ENCODE results near the gene ETNK1. TPM values are rescaled to one million over a fixed set of nuclear protein-coding genes. Genes with fewer than 3 reads are reported as not detected.
"Not testable (repeated sequence)": the region's sequence is repeated elsewhere in the genome, so short reads cannot be mapped to it uniquely, and the experiment has no call there.

The ETNK1 gene
- total RNA-seq, 1 donor from 2014 or later, result 105 TPM

DNA sequence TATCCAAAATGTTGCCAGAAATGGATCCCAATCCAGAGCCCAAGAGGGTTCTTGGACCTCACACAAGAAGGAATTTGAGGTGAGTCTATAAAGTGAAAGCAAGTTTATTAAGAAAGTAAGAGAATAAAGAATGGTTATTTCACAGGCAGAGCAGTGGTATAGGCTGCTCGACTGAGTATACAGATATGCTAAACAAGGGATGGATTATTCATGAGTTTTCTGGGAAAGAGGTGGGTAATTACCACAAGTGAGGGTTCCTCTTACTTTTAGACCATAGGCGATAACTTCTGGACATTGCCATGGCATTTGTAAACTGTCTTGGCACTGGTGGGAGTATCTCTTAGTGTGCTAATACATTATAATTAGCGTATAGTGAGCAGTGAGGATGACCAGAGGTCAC is 73.6 kb downstream of the ETNK1 start:
- Mint-ChIP-seq H3K4me3 (no peak overlapping the region), H3K4me1 (peaks cover 2% of the 10 kb centered on the region), H3K9me3 (peaks cover 23% of the 10 kb centered on the region), H3K27me3 (ENCODE audit: low read depth) (no peaks in the 10 kb centered on the region), H3K27ac (no peak overlapping the region), H3K36me3 (peaks cover 7% of the 10 kb centered on the region)
- no peak for DNase-seq (ENCODE audit: low spot score in 2 of 2, unreplicated experiment in 2 of 2)
- TF ChIP-seq, protein P1, sequence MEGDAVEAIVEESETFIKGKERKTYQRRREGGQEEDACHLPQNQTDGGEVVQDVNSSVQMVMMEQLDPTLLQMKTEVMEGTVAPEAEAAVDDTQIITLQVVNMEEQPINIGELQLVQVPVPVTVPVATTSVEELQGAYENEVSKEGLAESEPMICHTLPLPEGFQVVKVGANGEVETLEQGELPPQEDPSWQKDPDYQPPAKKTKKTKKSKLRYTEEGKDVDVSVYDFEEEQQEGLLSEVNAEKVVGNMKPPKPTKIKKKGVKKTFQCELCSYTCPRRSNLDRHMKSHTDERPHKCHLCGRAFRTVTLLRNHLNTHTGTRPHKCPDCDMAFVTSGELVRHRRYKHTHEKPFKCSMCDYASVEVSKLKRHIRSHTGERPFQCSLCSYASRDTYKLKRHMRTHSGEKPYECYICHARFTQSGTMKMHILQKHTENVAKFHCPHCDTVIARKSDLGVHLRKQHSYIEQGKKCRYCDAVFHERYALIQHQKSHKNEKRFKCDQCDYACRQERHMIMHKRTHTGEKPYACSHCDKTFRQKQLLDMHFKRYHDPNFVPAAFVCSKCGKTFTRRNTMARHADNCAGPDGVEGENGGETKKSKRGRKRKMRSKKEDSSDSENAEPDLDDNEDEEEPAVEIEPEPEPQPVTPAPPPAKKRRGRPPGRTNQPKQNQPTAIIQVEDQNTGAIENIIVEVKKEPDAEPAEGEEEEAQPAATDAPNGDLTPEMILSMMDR (IDR thresholded peaks at IDR 0.05; ENCODE audit: unreplicated experiment), result no peak

DNA sequence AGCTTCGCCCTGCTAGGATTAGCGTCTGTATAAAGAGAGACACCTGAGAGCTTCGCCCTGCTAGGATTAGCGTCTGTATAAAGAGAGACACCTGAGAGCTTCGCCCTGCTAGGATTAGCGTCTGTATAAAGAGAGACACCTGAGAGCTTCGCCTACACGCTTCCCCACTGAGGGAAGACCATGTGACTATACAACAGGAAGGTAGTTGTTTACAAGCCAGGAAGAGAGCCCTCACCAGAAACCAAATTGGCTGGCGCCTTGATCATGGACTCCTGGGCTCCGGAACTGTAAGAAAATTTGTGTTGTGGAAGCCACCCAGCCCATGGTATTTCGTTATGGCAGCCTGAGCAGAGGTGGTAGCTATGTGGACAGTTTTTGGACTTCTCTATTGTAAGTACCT is 74.7 kb downstream of the ETNK1 start:
- H3K27ac Mint-ChIP-seq; H3K4me1 Mint-ChIP-seq; DNase-seq (ENCODE audit: low spot score in 2 of 2, unreplicated experiment in 2 of 2); H3K4me3 Mint-ChIP-seq; H3K36me3 Mint-ChIP-seq; H3K27me3 Mint-ChIP-seq (ENCODE audit: low read depth): not testable (repeated sequence)
- peaks cover 18% of the 10 kb centered on the region for H3K9me3 Mint-ChIP-seq

DNA sequence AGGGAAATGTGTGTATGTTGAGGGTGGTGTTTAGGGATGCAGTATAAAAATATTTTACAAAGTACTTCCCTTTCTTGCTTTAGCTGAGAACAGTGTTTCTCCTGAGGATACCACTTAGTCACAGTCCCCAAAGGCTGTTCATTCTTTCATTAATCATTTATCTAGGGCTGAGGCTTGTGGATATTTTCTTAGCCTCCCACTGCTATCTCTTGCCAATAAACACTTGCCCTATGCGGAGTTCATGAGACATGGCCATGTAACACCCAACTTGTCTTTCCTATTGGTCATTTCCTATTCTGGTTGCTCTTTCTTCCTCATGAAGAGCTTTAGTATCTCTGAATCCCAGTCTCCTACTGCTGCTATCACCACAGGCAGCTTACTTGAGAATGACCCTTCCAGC is 75.1 kb downstream of the ETNK1 start:
- H3K4me1 Mint-ChIP-seq, result peaks cover 2% of the 10 kb centered on the region
- TF ChIP-seq, protein P1 (IDR thresholded peaks at IDR 0.05; ENCODE audit: unreplicated experiment), result no peak
- DNase-seq (ENCODE audit: low spot score in 2 of 2, unreplicated experiment in 2 of 2), result no peak
- no peak overlapping the region for H3K4me3 Mint-ChIP-seq
- H3K9me3 Mint-ChIP-seq, result peaks cover 15% of the 10 kb centered on the region
- no peak overlapping the region for H3K27ac Mint-ChIP-seq
- no peaks in the 10 kb centered on the region for H3K27me3 Mint-ChIP-seq (ENCODE audit: low read depth)
- peaks cover 6% of the 10 kb centered on the region for H3K36me3 Mint-ChIP-seq

DNA sequence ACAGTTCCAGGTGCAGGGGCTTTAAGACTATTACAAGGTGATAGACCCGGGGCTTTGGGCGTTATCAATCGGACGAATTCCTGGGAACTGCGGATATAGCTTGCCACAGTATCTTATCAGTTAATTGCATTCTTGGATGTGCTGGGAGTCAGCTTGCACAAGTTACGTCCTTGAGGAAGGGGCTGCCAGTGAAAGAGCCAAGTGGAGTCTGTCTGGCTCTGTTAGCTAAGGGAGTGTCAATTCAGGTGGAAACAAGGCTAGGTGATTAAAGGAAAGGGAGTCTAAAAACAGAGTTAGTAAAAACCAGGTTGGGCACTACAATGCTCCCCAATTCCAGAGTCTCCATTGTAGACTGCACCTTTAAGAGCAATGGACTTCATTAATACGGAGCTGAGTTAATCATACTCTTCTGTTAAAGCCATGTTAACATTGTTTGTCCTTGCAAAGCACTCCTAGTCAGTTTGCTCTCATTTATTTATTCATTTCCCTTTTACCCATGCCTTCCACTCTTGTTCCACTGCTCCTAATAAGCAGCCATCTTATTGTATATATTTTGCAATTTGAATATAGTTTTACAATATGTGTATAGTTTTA is 76.3 kb downstream of the ETNK1 start:
- H3K4me1 Mint-ChIP-seq; H3K27ac Mint-ChIP-seq; DNase-seq (ENCODE audit: low spot score in 2 of 2, unreplicated experiment in 2 of 2); H3K27me3 Mint-ChIP-seq (ENCODE audit: low read depth); H3K36me3 Mint-ChIP-seq; H3K4me3 Mint-ChIP-seq; H3K9me3 Mint-ChIP-seq: not testable (repeated sequence)

DNA sequence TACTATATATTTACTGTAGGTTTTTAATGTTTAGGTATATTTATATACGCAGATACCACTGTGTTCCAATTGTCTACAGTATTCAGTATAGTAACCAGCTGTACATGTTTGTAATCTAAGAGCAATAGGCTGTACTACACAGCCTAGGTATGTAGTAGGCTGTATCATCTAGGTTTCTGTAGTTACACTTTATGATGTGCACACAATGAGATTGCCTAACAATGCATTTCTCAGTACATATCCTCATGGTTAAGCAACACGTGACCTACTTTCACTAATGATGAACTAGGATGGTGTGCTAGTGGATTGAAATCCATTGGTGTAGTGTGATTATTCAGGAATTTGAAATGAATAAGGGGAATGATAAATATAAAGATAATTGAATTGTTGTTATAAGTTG is 77.7 kb downstream of the ETNK1 start:
- Mint-ChIP-seq H3K4me3 (no peak overlapping the region), H3K9me3 (no peaks in the 10 kb centered on the region), H3K4me1 (peaks cover 2% of the 10 kb centered on the region), H3K27ac (no peak overlapping the region), H3K27me3 (ENCODE audit: low read depth) (no peaks in the 10 kb centered on the region), H3K36me3 (no peaks in the 10 kb centered on the region)
- DNase-seq (ENCODE audit: low spot score in 2 of 2, unreplicated experiment in 2 of 2), result no peak
- TF ChIP-seq, protein P1 (IDR thresholded peaks at IDR 0.05; ENCODE audit: unreplicated experiment), result no peak

DNA sequence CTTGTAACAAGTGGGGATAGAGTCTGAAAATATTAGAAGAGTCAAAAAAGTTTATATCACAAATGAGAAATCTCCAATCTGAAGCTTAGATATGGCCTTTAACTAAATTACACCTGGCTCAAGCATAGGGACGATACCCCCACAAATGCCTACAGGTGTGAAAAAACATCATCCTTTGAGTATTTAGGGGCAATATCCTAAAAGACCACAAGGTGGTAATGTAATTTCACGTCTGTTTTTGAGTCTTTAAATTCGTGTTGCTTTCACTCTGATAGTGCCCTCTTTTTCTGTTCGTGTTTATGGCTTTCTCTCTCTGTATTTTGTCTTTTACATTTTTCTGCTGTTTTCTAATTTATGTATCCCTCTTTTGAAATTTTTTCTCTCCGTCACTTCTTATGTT is 84.3 kb downstream of the ETNK1 start:
- no peak overlapping the region for H3K27ac Mint-ChIP-seq
- H3K36me3 Mint-ChIP-seq, result no peaks in the 10 kb centered on the region
- H3K4me3 Mint-ChIP-seq, result no peak overlapping the region
- H3K27me3 Mint-ChIP-seq (ENCODE audit: low read depth), result peaks cover 17% of the 10 kb centered on the region
- H3K4me1 Mint-ChIP-seq, result no peaks in the 10 kb centered on the region
- H3K9me3 Mint-ChIP-seq, result no peaks in the 10 kb centered on the region
- no peak for DNase-seq (ENCODE audit: low spot score in 2 of 2, unreplicated experiment in 2 of 2)
- TF ChIP-seq, protein P1 (IDR thresholded peaks at IDR 0.05; ENCODE audit: unreplicated experiment), result peak; percentile 44

DNA sequence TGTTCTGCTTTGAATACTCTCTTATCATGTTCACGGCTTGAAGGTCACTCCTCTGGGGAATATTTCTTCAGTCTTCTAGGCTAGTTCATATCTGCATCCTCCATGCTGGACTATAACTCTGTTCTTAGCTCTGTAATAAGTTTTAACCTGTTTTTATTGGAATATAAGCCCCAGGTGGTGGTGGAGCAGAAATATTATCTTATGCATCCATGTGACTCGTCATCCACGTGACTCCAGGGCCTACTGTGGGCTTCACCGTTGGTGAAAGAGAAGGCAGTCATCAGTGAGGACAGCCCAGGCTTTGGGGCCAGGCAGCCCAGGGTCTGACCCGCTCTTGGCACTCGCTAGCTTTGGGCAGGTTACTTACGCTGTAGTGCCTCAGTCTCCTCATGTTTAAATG is 87.1 kb downstream of the ETNK1 start:
- DNase-seq (ENCODE audit: low spot score in 2 of 2, unreplicated experiment in 2 of 2), result no peak
- no peak overlapping the region for H3K27ac Mint-ChIP-seq

More for the DNA sequence above, 87.1 kb downstream of the ETNK1 start:
- TF ChIP-seq, protein P1 (IDR thresholded peaks at IDR 0.05; ENCODE audit: unreplicated experiment), result no peak
- no peaks in the 10 kb centered on the region for H3K9me3 Mint-ChIP-seq
- no peaks in the 10 kb centered on the region for H3K36me3 Mint-ChIP-seq
- H3K4me1 Mint-ChIP-seq, result no peaks in the 10 kb centered on the region
- peaks cover 19% of the 10 kb centered on the region for H3K27me3 Mint-ChIP-seq (ENCODE audit: low read depth)
- H3K4me3 Mint-ChIP-seq, result no peak overlapping the region

Data from mesothelial cell of epicardium (in vitro differentiated cells).